SK-N-SH (cell line): ENCODE measurements around the gene PDCL2. TPM values are rescaled to one million over a fixed set of nuclear protein-coding genes. Genes with fewer than 3 reads are reported as not detected.

Source experiments
- CTCF ChIA-PET: fragments of 300-600, 350-600 bp; formaldehyde crosslinking; extraction: SDS; loops from one replicate; lab custom pipeline; 2021; lab: Yijun Ruan, JAX
- POLR2A ChIA-PET: fragments of 350-600 bp; sonication (Branson Sonifier 250); formaldehyde crosslinking; extraction: SDS; loops from one replicate; lab custom pipeline; 2020; ENCODE audit warnings: antibody characterized with exemption, inconsistent platforms; lab: Yijun Ruan, JAX
- DNase-seq: peaks from one replicate; pipeline ENCODE4 v3.0.0; 2012
- H2AFZ ChIP-seq: fragments of 200-600 bp; sonication (generic); 2 replicates; pipeline ENCODE4 v1.8.1; 2016; ENCODE audit warnings: antibody characterized with exemption, mild to moderate bottlenecking, low read depth
- H3F3A ChIP-seq: fragments of 200-600 bp; sonication (generic); replicated peaks from 2 replicates; pipeline ENCODE3; 2016; ENCODE audit warnings: antibody characterized with exemption, mild to moderate bottlenecking; ENCODE audit not compliant: insufficient read depth
- H3K27ac ChIP-seq, 2 experiments: fragments of 200-500 bp in 1 of 2; fragments of 200-600 bp in 1 of 2; sonication (Bioruptor generic) in 1 of 2; sonication (generic), shearing (Covaris generic) in 1 of 2; 2 replicates each; pipeline versions ENCODE4 v1.5.1 to v1.6.1; 2014 to 2016; ENCODE audit warnings: low read depth in 2 of 2, inconsistent platforms in 1 of 2, low read length in 1 of 2, mild to moderate bottlenecking in 1 of 2, mixed read lengths in 1 of 2
- H3K27me3 ChIP-seq: fragments of 200-600 bp; sonication (generic), shearing (Covaris generic); 2 replicates; pipeline ENCODE4 v1.6.1; 2016; ENCODE audit warnings: mixed run types; ENCODE audit not compliant: insufficient read depth
- H3K36me3 ChIP-seq, 2 experiments: fragments of 200-500 bp in 1 of 2; fragments of 200-600 bp in 1 of 2; sonication (Bioruptor generic) in 1 of 2; sonication (generic) in 1 of 2; replicated peaks in 1 of 2; 2 replicates each; pipeline versions ENCODE3 to v1.5.1; 2014 to 2016; ENCODE audit warnings: low read length in 1 of 2, mild to moderate bottlenecking in 1 of 2; ENCODE audit not compliant: insufficient read depth in 2 of 2, control insufficient read depth in 1 of 2
- H3K4me1 ChIP-seq, 2 experiments: fragments of 200-500 bp in 1 of 2; fragments of 200-600 bp in 1 of 2; sonication (Bioruptor generic) in 1 of 2; sonication (generic), shearing (Covaris generic) in 1 of 2; 2 replicates each; pipeline versions ENCODE4 v1.5.1 to v1.6.1; 2014 to 2016; ENCODE audit warnings: low read depth in 1 of 2, low read length in 1 of 2, mixed run types in 1 of 2; ENCODE audit not compliant: insufficient read depth in 2 of 2, control insufficient read depth in 1 of 2
- H3K4me2 ChIP-seq: fragments of 200-600 bp; sonication (generic), shearing (Covaris generic); 2 replicates; pipeline ENCODE4 v1.6.1; 2017; ENCODE audit warnings: mixed run types
- H3K4me3 ChIP-seq, 2 experiments: fragments of 200-500 bp in 1 of 2; fragments of 200-600 bp in 1 of 2; sonication (Bioruptor generic) in 1 of 2; sonication (generic), shearing (Covaris generic) in 1 of 2; 2 replicates each; pipeline versions ENCODE4 v1.5.1 to v1.8.1; 2014 to 2016; ENCODE audit warnings: low read depth in 2 of 2, inconsistent platforms in 1 of 2, low read length in 1 of 2, mild to moderate bottlenecking in 1 of 2, mixed read lengths in 1 of 2, moderate library complexity in 1 of 2
- H3K79me2 ChIP-seq: fragments of 200-600 bp; sonication (generic); 2 replicates; pipeline ENCODE4 v1.8.1; 2017; ENCODE audit warnings: mild to moderate bottlenecking; ENCODE audit not compliant: insufficient read depth
- H3K9ac ChIP-seq: fragments of 200-600 bp; sonication (generic); 2 replicates; pipeline ENCODE4 v1.6.1; 2017; ENCODE audit warnings: mixed run types
- H3K9me2 ChIP-seq: fragments of 200-600 bp; sonication (generic); 2 replicates; pipeline ENCODE4 v1.6.1; 2017; ENCODE audit warnings: mixed run types
- H3K9me3 ChIP-seq: fragments of 200-600 bp; sonication (generic); 2 replicates; pipeline ENCODE4 v1.6.1; 2017; ENCODE audit warnings: mixed run types, mild to moderate bottlenecking, moderate library complexity
- H4K20me1 ChIP-seq: fragments of 200-600 bp; sonication (generic); 2 replicates; pipeline ENCODE4 v1.6.1; 2017; ENCODE audit warnings: mild to moderate bottlenecking, mixed run types; ENCODE audit not compliant: insufficient read depth
- FOSL2 ChIP-seq: IDR thresholded peaks from 2 replicates; pipeline ENCODE4 v1.4.0; 2012; ENCODE audit warnings: low read depth, mild to moderate bottlenecking, moderate library complexity, borderline replicate concordance
- GATA2 ChIP-seq: sonication (generic); formaldehyde crosslinking; IDR thresholded peaks from 2 replicates; pipeline ENCODE4 v1.5.0; 2020; ENCODE audit warnings: mild to moderate bottlenecking, missing genetic modification reagents
- JUND ChIP-seq: IDR thresholded peaks from 2 replicates; pipeline ENCODE4 v1.4.0; 2012
- MAX ChIP-seq: IDR thresholded peaks from 2 replicates; pipeline ENCODE4 v1.4.0; 2012; ENCODE audit warnings: low read depth
- MEF2A ChIP-seq: IDR thresholded peaks from 2 replicates; pipeline ENCODE4 v1.4.0; 2012; ENCODE audit warnings: low read depth, borderline replicate concordance
- NFIC ChIP-seq: IDR thresholded peaks from 2 replicates; pipeline ENCODE4 v1.4.0; 2012; ENCODE audit warnings: borderline replicate concordance
- NRF1 ChIP-seq: IDR thresholded peaks from 2 replicates; pipeline ENCODE4 v1.6.1; 2012; ENCODE audit warnings: low read depth, mild to moderate bottlenecking, low read length
- RAD21 ChIP-seq: IDR thresholded peaks from 2 replicates; pipeline ENCODE4 v1.6.1; 2012; ENCODE audit warnings: mild to moderate bottlenecking, low read length
- REST ChIP-seq: IDR thresholded peaks from 2 replicates; pipeline ENCODE4 v1.6.1; 2012; ENCODE audit warnings: mild to moderate bottlenecking, low read depth, low read length, moderate library complexity
- SIN3A ChIP-seq: IDR thresholded peaks from 2 replicates; pipeline ENCODE4 v1.6.1; 2012; ENCODE audit warnings: low read depth, mild to moderate bottlenecking, low read length, moderate library complexity, borderline replicate concordance
- SMC3 ChIP-seq: IDR thresholded peaks from 2 replicates; pipeline ENCODE4 v1.6.1; 2012; ENCODE audit warnings: low read depth, low read length, improper control_type of control experiment
- TCF12 ChIP-seq: IDR thresholded peaks from 2 replicates; pipeline ENCODE4 v1.4.0; 2012
- USF1 ChIP-seq: IDR thresholded peaks from 2 replicates; pipeline ENCODE4 v1.4.0; 2012; ENCODE audit warnings: low read depth, borderline replicate concordance
- USF2 ChIP-seq: fragments of 150-350 bp; IDR thresholded peaks from 2 replicates; pipeline ENCODE4 v1.6.1; 2017; ENCODE audit warnings: antibody characterized with exemption, low read length, low read depth, borderline replicate concordance
- YY1 ChIP-seq: IDR thresholded peaks from 2 replicates; pipeline ENCODE4 v1.4.0; 2012; ENCODE audit warnings: low read depth, mild to moderate bottlenecking
- WGBS: methylation state at CpG from one replicate; pipeline ENCODE4 v1.1.6; 2017; ENCODE audit warnings: low lambda C conversion rate; 5-methylcytosine and 5-hydroxymethylcytosine counted together
- polyA plus RNA-seq, 3 experiments: library from polyadenylated mRNA; depleted of rRNA; stranded (reverse); fragments of >200 nt; gene quantifications; 2 replicates each; pipeline ENCODE4 v1.2.3, GENCODE V29; 2012
- TF ChIP-seq, protein P1 (sequence below): IDR thresholded peaks from 2 replicates; pipeline ENCODE4; 2012

The PDCL2 gene
- polyA plus RNA-seq, 1 of the 3 experiments (the other 2 are of a cell fraction) = not detected

GRCh38 chr4:55530167-55530566 is 61.9 kb downstream of the PDCL2 start (continued):
- no peak for TF ChIP-seq MAX
- TF ChIP-seq SMC3 = no peak
- TF ChIP-seq SIN3A = no peak

DNA sequence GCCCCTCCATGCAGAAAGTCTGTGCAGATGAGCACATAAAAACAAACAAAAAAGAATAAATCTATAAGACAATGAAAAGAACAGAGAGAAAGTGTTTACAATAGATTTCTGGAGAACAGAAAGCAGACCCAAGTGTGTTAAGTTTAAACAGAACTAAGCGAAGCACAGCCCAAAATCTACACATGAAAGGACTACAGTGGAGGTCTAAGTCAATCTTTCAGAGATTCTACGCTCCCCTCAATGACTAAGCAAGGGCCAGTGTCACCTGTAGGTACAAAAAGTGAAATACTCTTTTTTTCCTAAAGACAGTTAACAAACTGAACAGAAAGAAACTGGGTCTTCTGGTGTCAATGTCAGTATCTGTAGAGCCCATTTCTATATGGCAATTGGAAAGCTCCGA is 63.6 kb downstream of the PDCL2 start:
- WGBS = 93% methylated on average over 3 of the region's 3 CpGs
- TF ChIP-seq FOSL2 (no peak), NRF1 (no peak), USF1 (no peak), USF2 (no peak), JUND (no peak), GATA2 (CRISPR knock-in tag) (no peak), MEF2A (no peak), YY1 (no peak), REST (no peak), MAX (no peak), NFIC (no peak), TCF12 (no peak), SMC3 (no peak), RAD21 (no peak), SIN3A (no peak)
- TF ChIP-seq, protein P1, sequence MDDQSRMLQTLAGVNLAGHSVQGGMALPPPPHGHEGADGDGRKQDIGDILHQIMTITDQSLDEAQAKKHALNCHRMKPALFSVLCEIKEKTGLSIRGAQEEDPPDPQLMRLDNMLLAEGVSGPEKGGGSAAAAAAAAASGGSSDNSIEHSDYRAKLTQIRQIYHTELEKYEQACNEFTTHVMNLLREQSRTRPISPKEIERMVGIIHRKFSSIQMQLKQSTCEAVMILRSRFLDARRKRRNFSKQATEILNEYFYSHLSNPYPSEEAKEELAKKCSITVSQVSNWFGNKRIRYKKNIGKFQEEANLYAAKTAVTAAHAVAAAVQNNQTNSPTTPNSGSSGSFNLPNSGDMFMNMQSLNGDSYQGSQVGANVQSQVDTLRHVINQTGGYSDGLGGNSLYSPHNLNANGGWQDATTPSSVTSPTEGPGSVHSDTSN = no peak
- Histone ChIP-seq H3K27me3 (no peaks in the 10 kb centered on the region), H3K79me2 (peaks cover 84% of the 10 kb centered on the region), H3K4me1 (peaks cover 0 to 9% of the 10 kb centered on the region in 2 experiments; a peak in 1 of 4 replicates), H3K9me3 (0 out of 2 replicates have a peak, but pooled peaks cover 4% of the 10 kb centered on the region), H3K27ac (no peak overlapping the region), H3K4me2 (no peak overlapping the region), H3K4me3 (no peak overlapping the region), H3K36me3 (peaks cover 0 to 17% of the 10 kb centered on the region in 2 experiments), H4K20me1 (no peaks in the 10 kb centered on the region), H3K9ac (no peak overlapping the region), H3K9me2 (no peaks in the 10 kb centered on the region), H3F3A (peaks cover 13% of the 10 kb centered on the region), H2AFZ (no peak overlapping the region)
- ChIA-PET CTCF (no interaction called here), POLR2A (interaction anchor here (0.6 kb wide), 1 partner anchor 20 kb away, joined by 3 read pairs; no protein-coding TSS in a partner anchor)
- no peak for DNase-seq
